ENCODE data around the gene SPRR2D. TPM values are rescaled to one million over a fixed set of nuclear protein-coding genes. Genes with fewer than 3 reads are reported as not detected.

Gene SPRR2D
- total RNA-seq, 1 donor from 2014 or later, result not detected

DNA sequence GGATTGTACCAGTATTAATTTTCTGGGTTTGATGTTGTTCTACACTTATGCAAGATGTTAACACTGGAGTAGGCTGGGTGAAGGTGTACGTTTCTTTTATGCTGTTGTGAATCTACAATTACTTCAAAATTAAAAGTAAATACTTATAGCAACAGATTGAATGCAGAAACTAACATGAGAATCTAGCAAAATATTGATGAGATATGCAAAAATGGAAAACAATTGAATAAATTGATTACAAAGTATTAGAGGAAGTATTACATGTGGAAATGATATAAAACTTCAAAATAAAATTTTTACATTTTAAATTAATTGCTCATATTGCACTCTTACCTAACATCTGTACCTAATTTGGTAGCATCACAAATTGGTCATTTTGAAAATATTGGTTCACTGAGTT lies 45.1 kb downstream of the SPRR2D start:
- Mint-ChIP-seq H3K36me3 (no peaks in the 10 kb centered on the region), H3K9me3 (peaks cover 8% of the 10 kb centered on the region), H3K4me3 (no peak overlapping the region), H3K27ac (no peak overlapping the region), H3K27me3 (ENCODE audit: low read depth) (no peaks in the 10 kb centered on the region), H3K4me1 (no peaks in the 10 kb centered on the region)
- no peak for DNase-seq (ENCODE audit: low spot score in 2 of 2, unreplicated experiment in 2 of 2)
- TF ChIP-seq, protein P1, sequence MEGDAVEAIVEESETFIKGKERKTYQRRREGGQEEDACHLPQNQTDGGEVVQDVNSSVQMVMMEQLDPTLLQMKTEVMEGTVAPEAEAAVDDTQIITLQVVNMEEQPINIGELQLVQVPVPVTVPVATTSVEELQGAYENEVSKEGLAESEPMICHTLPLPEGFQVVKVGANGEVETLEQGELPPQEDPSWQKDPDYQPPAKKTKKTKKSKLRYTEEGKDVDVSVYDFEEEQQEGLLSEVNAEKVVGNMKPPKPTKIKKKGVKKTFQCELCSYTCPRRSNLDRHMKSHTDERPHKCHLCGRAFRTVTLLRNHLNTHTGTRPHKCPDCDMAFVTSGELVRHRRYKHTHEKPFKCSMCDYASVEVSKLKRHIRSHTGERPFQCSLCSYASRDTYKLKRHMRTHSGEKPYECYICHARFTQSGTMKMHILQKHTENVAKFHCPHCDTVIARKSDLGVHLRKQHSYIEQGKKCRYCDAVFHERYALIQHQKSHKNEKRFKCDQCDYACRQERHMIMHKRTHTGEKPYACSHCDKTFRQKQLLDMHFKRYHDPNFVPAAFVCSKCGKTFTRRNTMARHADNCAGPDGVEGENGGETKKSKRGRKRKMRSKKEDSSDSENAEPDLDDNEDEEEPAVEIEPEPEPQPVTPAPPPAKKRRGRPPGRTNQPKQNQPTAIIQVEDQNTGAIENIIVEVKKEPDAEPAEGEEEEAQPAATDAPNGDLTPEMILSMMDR (IDR thresholded peaks at IDR 0.05; ENCODE audit: unreplicated experiment), result no peak

DNA sequence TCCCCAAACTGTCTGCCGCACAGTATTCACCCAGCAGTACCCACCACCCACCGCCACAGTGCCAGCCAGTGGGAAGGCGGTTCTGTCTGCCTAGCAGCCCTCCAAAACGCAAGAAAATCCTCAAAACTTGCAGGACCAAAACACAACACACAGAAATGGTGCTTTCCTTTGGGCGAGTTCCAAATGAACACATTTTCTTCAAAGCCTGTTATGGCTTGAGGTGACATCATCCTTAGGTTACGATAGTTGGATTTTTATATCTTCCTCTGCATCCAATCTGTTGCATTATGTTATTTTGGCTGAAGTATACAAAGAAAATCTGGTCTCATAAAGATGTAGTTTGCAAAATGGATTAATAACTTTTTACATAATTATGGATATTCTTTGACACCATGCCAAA lies 47.7 kb downstream of the SPRR2D start:
- Mint-ChIP-seq H3K27ac (no peak overlapping the region), H3K4me3 (no peak overlapping the region), H3K36me3 (no peaks in the 10 kb centered on the region), H3K9me3 (peaks cover 9% of the 10 kb centered on the region), H3K27me3 (ENCODE audit: low read depth) (peaks cover 8% of the 10 kb centered on the region), H3K4me1 (no peaks in the 10 kb centered on the region)
- no peak for DNase-seq (ENCODE audit: low spot score in 2 of 2, unreplicated experiment in 2 of 2)
- TF ChIP-seq, protein P1 (IDR thresholded peaks at IDR 0.05; ENCODE audit: unreplicated experiment), result no peak

Other genes starting within 250 kb of the SPRR2D start
- not detected in 3 replicates for gene LCE1D, start 244.4 kb downstream of the SPRR2D start, total RNA-seq
- not detected in 3 replicates for gene LCE1C, start 234.5 kb downstream of the SPRR2D start, total RNA-seq
- gene LCE1B, start 229.1 kb downstream of the SPRR2D start, total RNA-seq, result not detected in 3 replicates
- gene LCE1A, start 213.6 kb downstream of the SPRR2D start, total RNA-seq, result not detected in 3 replicates
- not detected in 3 replicates for gene LCE6A, start 198.3 kb downstream of the SPRR2D start, total RNA-seq
- not detected in 3 replicates for gene LCE7A, start 181.1 kb downstream of the SPRR2D start, total RNA-seq
- gene SMCP, start 162.8 kb downstream of the SPRR2D start, total RNA-seq, result not detected in 3 replicates
- gene IVL, start 132.6 kb downstream of the SPRR2D start, total RNA-seq, result 0.11 to 0.34 TPM (median 0.27 TPM) in 3 replicates
- gene SPRR5, start 93.9 kb downstream of the SPRR2D start, total RNA-seq, result not detected in 3 replicates
- not detected in 3 replicates for gene SPRR4, start 70.5 kb downstream of the SPRR2D start, total RNA-seq
- not detected in 3 replicates for gene SPRR1A, start 57.0 kb downstream of the SPRR2D start, total RNA-seq
- not detected in 3 replicates for gene SPRR3, start 39.4 kb downstream of the SPRR2D start, total RNA-seq
- not detected in 3 replicates for gene SPRR1B, start 9.9 kb downstream of the SPRR2D start, total RNA-seq
- gene SPRR2A, start 16.4 kb upstream of the SPRR2D start, total RNA-seq, result not detected in 3 replicates
- gene SPRR2B, start 30.5 kb upstream of the SPRR2D start, total RNA-seq, result not detected in 3 replicates
- gene SPRR2E, start 53.4 kb upstream of the SPRR2D start, total RNA-seq, result 1.2 to 1.9 TPM (median 1.9 TPM) in 3 replicates
- 54.4 to 65.0 TPM (median 56.6 TPM) in 3 replicates for gene SPRR2F, start 72.4 kb upstream of the SPRR2D start, total RNA-seq
- gene SPRR2G, start 109.8 kb upstream of the SPRR2D start, total RNA-seq, result not detected in 3 replicates
- gene LELP1, start 162.3 kb upstream of the SPRR2D start, total RNA-seq, result not detected in 3 replicates
- gene PRR9, start 176.5 kb upstream of the SPRR2D start, total RNA-seq, result not detected in 3 replicates
- gene LORICRIN, start 218.6 kb upstream of the SPRR2D start, total RNA-seq, result not detected in 3 replicates

Measured in mesothelial cell of epicardium (in vitro differentiated cells).